SK-N-MC (cell line): ENCODE results near the gene SH3RF3.

Experiments used
- DNase-seq: peaks from one replicate; pipeline ENCODE4 v3.0.0-alpha.2; 2011; ENCODE audit warnings: low read depth, low spot score
- H3K27ac ChIP-seq: fragments of 200-600 bp; sonication (generic); 2 replicates; pipeline ENCODE4 v1.5.1; 2016; ENCODE audit warnings: mixed run types
- H3K36me3 ChIP-seq: fragments of 200-600 bp; sonication (generic); 2 replicates; pipeline ENCODE4 v1.6.1; 2017; ENCODE audit warnings: antibody characterized with exemption, low read length, mixed read lengths; ENCODE audit not compliant: insufficient read depth
- H3K4me3 ChIP-seq: fragments of 200-600 bp; sonication (generic); 2 replicates; pipeline ENCODE4 v1.5.1; 2016
- H3K9ac ChIP-seq: fragments of 200-600 bp; sonication (generic); 2 replicates; pipeline ENCODE4 v1.8.0; 2017; ENCODE audit warnings: mixed run types, mixed read lengths; ENCODE audit not compliant: insufficient read length
- H3K9me3 ChIP-seq: fragments of 200-600 bp; sonication (generic); 2 replicates; pipeline ENCODE4 v1.6.1; 2017; ENCODE audit warnings: low read depth, mild to moderate bottlenecking, antibody characterized with exemption, low read length, moderate library complexity, mixed read lengths
- EZH2 ChIP-seq: fragments of 200-600 bp; sonication (generic); IDR thresholded peaks from one replicate; pipeline ENCODE4 v1.6.1; 2017; ENCODE audit warnings: antibody characterized with exemption
- FOXP2 ChIP-seq: optimal IDR thresholded peaks from 2 replicates; pipeline ENCODE3; 2011; ENCODE audit warnings: mild to moderate bottlenecking, moderate library complexity; ENCODE audit not compliant: insufficient read depth; ENCODE audit errors: extremely low read length, control extremely low read depth
- POLR2AphosphoS5 ChIP-seq: IDR thresholded peaks from 2 replicates; pipeline ENCODE4 v1.6.1; 2012; ENCODE audit warnings: mild to moderate bottlenecking, low read depth, low read length, borderline replicate concordance

Gene SH3RF3

GRCh38 chr2:109233643-109234042 lies 104.6 kb downstream of the SH3RF3 start:
- Histone ChIP-seq H3K27ac (no peak overlapping the region), H3K4me3 (no peak overlapping the region), H3K9me3 (no peaks in the 10 kb centered on the region), H3K9ac (no peak overlapping the region), H3K36me3 (no peaks in the 10 kb centered on the region)
- DNase-seq, result no peak
- TF ChIP-seq POLR2AphosphoS5, result no peak
- TF ChIP-seq EZH2, result no peak
- TF ChIP-seq FOXP2, result no peak

- Histone ChIP-seq H3K27ac (no peak overlapping the region), H3K9me3 (no peaks in the 10 kb centered on the region), H3K36me3 (no peaks in the 10 kb centered on the region), H3K4me3 (no peak overlapping the region), H3K9ac (no peak overlapping the region)
- DNase-seq, result no peak
- TF ChIP-seq EZH2 (no peak), POLR2AphosphoS5 (no peak), FOXP2 (no peak)
Measured at GRCh38 chr2:109234355-109234754, 105.3 kb downstream of the SH3RF3 start.

GRCh38 chr2:109236147-109236546 lies 107.1 kb downstream of the SH3RF3 start:
- H3K9me3 ChIP-seq, result no peaks in the 10 kb centered on the region
- H3K27ac ChIP-seq, result no peak overlapping the region
- no peaks in the 10 kb centered on the region for H3K36me3 ChIP-seq
- DNase-seq, result no peak
- H3K9ac ChIP-seq, result no peak overlapping the region
- H3K4me3 ChIP-seq, result no peak overlapping the region
- no peak for TF ChIP-seq POLR2AphosphoS5
- no peak for TF ChIP-seq EZH2
- no peak for TF ChIP-seq FOXP2

GRCh38 chr2:109237792-109238191 lies 108.8 kb downstream of the SH3RF3 start:
- H3K4me3 ChIP-seq, result no peak overlapping the region
- no peak for DNase-seq

GRCh38 chr2:109238580-109238979 lies 109.6 kb downstream of the SH3RF3 start:
- TF ChIP-seq POLR2AphosphoS5, result no peak
- H3K27ac ChIP-seq, result no peak overlapping the region
- H3K9me3 ChIP-seq, result no peaks in the 10 kb centered on the region
- no peak overlapping the region for H3K9ac ChIP-seq
- no peak for DNase-seq
- H3K4me3 ChIP-seq, result no peak overlapping the region
- H3K36me3 ChIP-seq, result no peaks in the 10 kb centered on the region

More at GRCh38 chr2:109237792-109238191, 108.8 kb downstream of the SH3RF3 start:
- H3K9me3 ChIP-seq, result no peaks in the 10 kb centered on the region
- no peak overlapping the region for H3K27ac ChIP-seq
- no peaks in the 10 kb centered on the region for H3K36me3 ChIP-seq
- TF ChIP-seq EZH2 (no peak), FOXP2 (no peak), POLR2AphosphoS5 (no peak)
- no peak overlapping the region for H3K9ac ChIP-seq

- H3K9me3 ChIP-seq, result no peaks in the 10 kb centered on the region
- no peak overlapping the region for H3K9ac ChIP-seq
- no peak overlapping the region for H3K27ac ChIP-seq
- H3K4me3 ChIP-seq, result no peak overlapping the region
- no peak for DNase-seq
- no peaks in the 10 kb centered on the region for H3K36me3 ChIP-seq
- TF ChIP-seq POLR2AphosphoS5 (no peak), FOXP2 (no peak), EZH2 (no peak)
Measured at GRCh38 chr2:109239720-109240119, 110.7 kb downstream of the SH3RF3 start.

GRCh38 chr2:109242210-109242653 lies 113.2 kb downstream of the SH3RF3 start:
- Histone ChIP-seq H3K9ac (no peak overlapping the region), H3K36me3 (no peaks in the 10 kb centered on the region), H3K27ac (no peak overlapping the region), H3K9me3 (no peaks in the 10 kb centered on the region), H3K4me3 (no peak overlapping the region)
- TF ChIP-seq EZH2 (no peak), POLR2AphosphoS5 (no peak), FOXP2 (no peak)
- no peak for DNase-seq

- Histone ChIP-seq H3K4me3 (no peak overlapping the region), H3K9ac (no peak overlapping the region), H3K27ac (no peak overlapping the region), H3K9me3 (no peaks in the 10 kb centered on the region), H3K36me3 (no peaks in the 10 kb centered on the region)
- TF ChIP-seq POLR2AphosphoS5, result no peak
- no peak for TF ChIP-seq EZH2
- TF ChIP-seq FOXP2, result no peak
- no peak for DNase-seq
Measured at GRCh38 chr2:109242654-109243331, 113.8 kb downstream of the SH3RF3 start.
